Measurements from ENCODE around the gene OR52E4.

The OR52E4 gene

GRCh38 chr11:5929571-5930368, 49.3 kb downstream of the OR52E4 start:
- DNase-seq: no peak

GRCh38 chr11:5930614-5931013, 50.2 kb downstream of the OR52E4 start:
- DNase-seq: no peak

- DNase-seq: no peak
Observed at GRCh38 chr11:5931061-5931460, 50.6 kb downstream of the OR52E4 start.

GRCh38 chr11:5932671-5933070, 52.2 kb downstream of the OR52E4 start:
- no peak for DNase-seq

- no peak for DNase-seq
Observed at GRCh38 chr11:5933116-5933515, 52.7 kb downstream of the OR52E4 start.
